ENCODE results near the gene SLK.

The SLK gene

DNA sequence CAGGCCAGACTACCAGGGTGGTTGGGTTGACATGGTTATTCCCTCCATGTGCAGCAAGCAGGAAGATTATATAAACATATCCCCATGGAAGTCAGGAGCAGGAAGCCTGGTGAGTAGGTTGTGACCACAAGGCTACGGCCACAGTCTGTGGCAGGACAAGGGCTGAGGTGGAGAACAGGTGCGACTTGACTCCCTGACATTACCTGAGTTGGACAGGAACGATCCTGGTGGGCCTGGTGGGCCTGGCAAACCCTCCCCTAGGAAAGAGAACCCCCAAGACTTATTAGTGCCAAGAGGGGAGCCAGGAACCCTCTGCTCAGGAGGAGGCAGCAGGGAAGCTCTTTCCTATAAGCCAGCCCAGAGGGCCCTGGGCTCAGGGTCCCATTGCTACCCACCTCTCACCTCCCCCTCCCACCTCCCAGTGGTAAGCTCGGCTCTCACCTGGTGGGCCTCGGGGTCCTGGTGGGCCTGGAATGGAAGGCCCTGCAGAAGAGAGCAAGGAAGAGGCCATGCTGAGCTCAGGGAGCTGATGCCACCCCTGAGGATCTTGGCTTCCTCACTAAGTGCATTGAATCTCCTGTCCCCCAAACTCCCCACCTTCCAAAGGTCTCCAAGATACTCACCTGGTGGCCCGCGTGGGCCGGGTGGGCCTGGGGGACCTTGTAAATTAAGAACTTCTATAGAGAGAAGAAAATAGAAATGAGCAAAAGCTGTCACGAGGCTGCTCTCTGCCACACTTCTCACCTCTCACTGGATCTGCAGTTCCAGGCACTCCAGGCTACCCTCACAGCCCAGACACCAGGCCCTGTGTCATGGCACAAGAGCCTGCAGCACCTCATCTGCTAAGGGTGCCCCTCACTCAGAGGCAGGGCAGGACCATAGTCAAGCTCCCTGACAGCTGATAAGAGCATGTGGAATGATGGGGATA, 74.2 kb downstream of the SLK start:
- DNase-seq: no peak
- Histone ChIP-seq H3K27me3 (no peaks in the 10 kb centered on the region), H3K27ac (no peak overlapping the region), H3K4me3 (no peak overlapping the region), H3K36me3 (no peaks in the 10 kb centered on the region), H3K4me1 (no peaks in the 10 kb centered on the region), H3K9me3 (no peaks in the 10 kb centered on the region)
- intact Hi-C loops (cut with DNase I; ENCODE audit: low total_unique reads): no loop called here
- no peak for TF ChIP-seq CTCF (IDR thresholded peaks at IDR 0.05)

DNA sequence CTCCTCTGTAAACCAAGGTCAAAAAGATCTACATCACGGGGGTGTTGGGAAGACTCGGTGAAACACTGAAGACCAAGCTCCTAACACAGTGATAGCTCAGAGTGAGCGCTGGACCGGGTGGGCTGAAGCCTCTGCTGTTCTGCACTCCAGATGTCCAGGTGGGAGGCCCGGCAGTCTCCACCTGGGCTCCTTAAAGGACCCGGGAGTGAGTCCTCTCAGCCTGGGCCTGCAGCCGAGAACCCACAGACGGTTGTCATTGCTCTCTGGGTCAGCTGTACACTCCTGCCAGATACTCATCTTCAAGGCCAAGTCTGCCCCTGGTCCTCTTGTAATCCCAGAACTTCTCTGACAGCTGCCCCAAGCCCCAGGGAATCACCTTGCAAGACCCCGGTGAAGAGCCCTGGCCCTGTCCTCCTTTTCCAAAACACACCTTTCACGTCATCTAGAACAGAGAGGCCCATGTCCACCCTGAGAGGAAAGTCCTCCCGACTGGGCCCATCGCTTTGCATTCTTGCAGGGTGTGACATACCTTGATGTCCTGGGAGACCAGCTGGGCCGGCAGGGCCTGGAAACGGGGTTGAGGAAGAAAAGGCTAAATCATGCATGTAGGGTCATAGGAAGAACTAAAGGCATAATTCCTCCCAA, 75.1 kb downstream of the SLK start:
- Histone ChIP-seq H3K4me1 (no peaks in the 10 kb centered on the region), H3K4me3 (no peak overlapping the region), H3K27ac (no peak overlapping the region), H3K27me3 (no peaks in the 10 kb centered on the region), H3K9me3 (no peaks in the 10 kb centered on the region), H3K36me3 (no peaks in the 10 kb centered on the region)
- intact Hi-C loops (cut with DNase I; ENCODE audit: low total_unique reads): no loop called here
- no peak for DNase-seq
- no peak for TF ChIP-seq CTCF (IDR thresholded peaks at IDR 0.05)

GRCh38 chr10:104043185-104043830, 76.4 kb downstream of the SLK start:
- DNase-seq: no peak
- Histone ChIP-seq H3K9me3 (no peaks in the 10 kb centered on the region), H3K4me3 (no peak overlapping the region), H3K4me1 (no peaks in the 10 kb centered on the region), H3K27ac (no peak overlapping the region), H3K36me3 (no peaks in the 10 kb centered on the region), H3K27me3 (no peaks in the 10 kb centered on the region)
- intact Hi-C loops (cut with DNase I; ENCODE audit: low total_unique reads): no loop called here
- TF ChIP-seq CTCF (IDR thresholded peaks at IDR 0.05): no peak

GRCh38 chr10:104043854-104044253, 76.9 kb downstream of the SLK start:
- H3K4me3 ChIP-seq: no peak overlapping the region
- TF ChIP-seq CTCF (IDR thresholded peaks at IDR 0.05): no peak
- intact Hi-C loops (cut with DNase I; ENCODE audit: low total_unique reads): no loop called here
- no peak for DNase-seq
- H3K4me1 ChIP-seq: no peaks in the 10 kb centered on the region
- no peaks in the 10 kb centered on the region for H3K27me3 ChIP-seq
- H3K27ac ChIP-seq: no peak overlapping the region
- H3K36me3 ChIP-seq: no peaks in the 10 kb centered on the region
- H3K9me3 ChIP-seq: no peaks in the 10 kb centered on the region

GRCh38 chr10:104045151-104046089, 78.5 kb downstream of the SLK start:
- no peaks in the 10 kb centered on the region for H3K36me3 ChIP-seq
- no peaks in the 10 kb centered on the region for H3K27me3 ChIP-seq
- intact Hi-C loops (cut with DNase I; ENCODE audit: low total_unique reads): loop anchor here (5.0 kb wide), 2 partner anchors 162 to 307 kb away; partner anchors contain the start of gene CFAP58
- DNase-seq: no peak
- H3K4me1 ChIP-seq: no peaks in the 10 kb centered on the region
- no peak overlapping the region for H3K27ac ChIP-seq
- no peak overlapping the region for H3K4me3 ChIP-seq
- peak; percentile 54 to 61 for TF ChIP-seq CTCF (IDR thresholded peaks at IDR 0.05)
- H3K9me3 ChIP-seq: no peaks in the 10 kb centered on the region
